HG02885 (cell line): Measurements from ENCODE around the gene SIRPA.

Experiments used
- ATAC-seq: cut with Tn5 transposase; IDR thresholded peaks from one replicate; pipeline ENCODE4 v1.9.1; 2021; ENCODE audit warnings: mild to moderate bottlenecking; ENCODE audit not compliant: unreplicated experiment, poor library complexity

SIRPA gene

GRCh38 chr20:1927217-1927616 lies 32.0 kb downstream of the SIRPA start:
- no peak for ATAC-seq

- ATAC-seq, result no peak
Measured at GRCh38 chr20:1928154-1928553, 32.9 kb downstream of the SIRPA start.

- no peak for ATAC-seq
Measured at GRCh38 chr20:1928782-1929181, 33.6 kb downstream of the SIRPA start.

GRCh38 chr20:1929460-1929859 lies 34.3 kb downstream of the SIRPA start:
- ATAC-seq, result no peak

- no peak for ATAC-seq
Measured at GRCh38 chr20:1930165-1930564, 35.0 kb downstream of the SIRPA start.

- no peak for ATAC-seq
Measured at GRCh38 chr20:1931830-1932229, 36.6 kb downstream of the SIRPA start.

GRCh38 chr20:1932971-1933370 lies 37.8 kb downstream of the SIRPA start:
- ATAC-seq, result no peak

GRCh38 chr20:1933465-1933870 lies 38.3 kb downstream of the SIRPA start:
- no peak for ATAC-seq

GRCh38 chr20:1934156-1934555 lies 38.9 kb downstream of the SIRPA start:
- ATAC-seq, result no peak

- no peak for ATAC-seq
Measured at GRCh38 chr20:1934721-1935573, 39.7 kb downstream of the SIRPA start.

GRCh38 chr20:1935696-1936366 lies 40.6 kb downstream of the SIRPA start:
- no peak for ATAC-seq

GRCh38 chr20:1937316-1937976 lies 42.2 kb downstream of the SIRPA start:
- no peak for ATAC-seq

- ATAC-seq, result no peak
Measured at GRCh38 chr20:1938464-1939269, 43.5 kb downstream of the SIRPA start.

GRCh38 chr20:1939270-1939595 lies 44.0 kb downstream of the SIRPA start:
- no peak for ATAC-seq

GRCh38 chr20:1940581-1940980 lies 45.4 kb downstream of the SIRPA start:
- ATAC-seq, result no peak

GRCh38 chr20:1941226-1941625 lies 46.0 kb downstream of the SIRPA start:
- ATAC-seq, result no peak

- ATAC-seq, result no peak
Measured at GRCh38 chr20:1942061-1942460, 46.9 kb downstream of the SIRPA start.

GRCh38 chr20:1942486-1943274 lies 47.5 kb downstream of the SIRPA start:
- no peak for ATAC-seq

GRCh38 chr20:1943275-1944002 lies 48.2 kb downstream of the SIRPA start:
- no peak for ATAC-seq
